HEK293 (cell line): ENCODE results near the gene NSMCE1.

Source experiments
- CTCF ChIA-PET: fragments of 350-600 bp; formaldehyde crosslinking; extraction: SDS; loops from one replicate; lab custom pipeline; 2021; ENCODE audit warnings: antibody characterized with exemption; lab: Yijun Ruan, JAX
- POLR2A ChIA-PET: fragments of 300-600 bp; formaldehyde crosslinking; extraction: SDS; loops from one replicate; lab custom pipeline; 2020; ENCODE audit warnings: antibody characterized with exemption, inconsistent platforms; lab: Yijun Ruan, JAX
- H3K27ac ChIP-seq: fragments of 200-500 bp; sonication (Bioruptor generic); 2 replicates; pipeline ENCODE4 v1.5.1; 2014; ENCODE audit warnings: low read depth, low read length, control low read depth, inconsistent platforms; ENCODE audit errors: extremely low read depth
- H3K36me3 ChIP-seq, 2 experiments: fragments of 200-500 bp in 1 of 2; sonication (Bioruptor generic) in 1 of 2; 1 replicate in 1 of 2; 2 replicates in 1 of 2; pipeline ENCODE4 v1.5.1; 2014 to 2017; ENCODE audit warnings: inconsistent platforms in 2 of 2, low read length in 2 of 2; ENCODE audit not compliant: control insufficient read depth in 2 of 2, insufficient read depth in 1 of 2
- H3K4me1 ChIP-seq: fragments of 200-500 bp; sonication (Bioruptor generic); 2 replicates; pipeline ENCODE4 v1.5.1; 2014; ENCODE audit warnings: mild to moderate bottlenecking, low read length, inconsistent platforms; ENCODE audit not compliant: control insufficient read depth, insufficient read depth
- H3K4me3 ChIP-seq: 2 replicates; pipeline ENCODE4 v1.5.1; 2011; ENCODE audit warnings: low read depth, mild to moderate bottlenecking, control low read depth, low read length, moderate library complexity
- H3K9me3 ChIP-seq: fragments of 200-500 bp; sonication (Bioruptor generic); 2 replicates; pipeline ENCODE4 v1.5.1; 2014; ENCODE audit warnings: low read depth, low read length, inconsistent platforms; ENCODE audit not compliant: control insufficient read depth, insufficient read depth
- CTCF ChIP-seq: fragments of 450-650 bp; formaldehyde crosslinking; IDR thresholded peaks from 2 replicates; pipeline ENCODE4 v1.5.1; 2016; ENCODE audit warnings: missing biosample characterization, missing genetic modification characterization
- GFI1B ChIP-seq: fragments of 450-650 bp; formaldehyde crosslinking; IDR thresholded peaks from 2 replicates; pipeline ENCODE4 v1.5.1; 2016; ENCODE audit warnings: missing biosample characterization, missing genetic modification characterization
- GLIS2 ChIP-seq: fragments of 450-650 bp; formaldehyde crosslinking; IDR thresholded peaks from 2 replicates; pipeline ENCODE4 v1.5.1; 2016; ENCODE audit warnings: missing biosample characterization, missing genetic modification characterization
- KLF1 ChIP-seq: fragments of 450-650 bp; formaldehyde crosslinking; IDR thresholded peaks from 2 replicates; pipeline ENCODE4 v1.5.1; 2016; ENCODE audit warnings: missing biosample characterization, missing genetic modification characterization
- MEIS1 ChIP-seq: sonication (generic); formaldehyde crosslinking; IDR thresholded peaks from 2 replicates; pipeline ENCODE4 v1.8.1; 2022; ENCODE audit warnings: missing genetic modification reagents, mild to moderate bottlenecking, borderline replicate concordance
- PBX3 ChIP-seq: sonication (generic); formaldehyde crosslinking; IDR thresholded peaks from 2 replicates; pipeline ENCODE4 v1.8.1; 2022; ENCODE audit warnings: mild to moderate bottlenecking, moderate library complexity, missing genetic modification reagents
- PRDM10 ChIP-seq: fragments of 450-650 bp; formaldehyde crosslinking; IDR thresholded peaks from 2 replicates; pipeline ENCODE4 v1.5.1; 2016; ENCODE audit warnings: missing biosample characterization, missing genetic modification characterization
- RBAK ChIP-seq: fragments of 450-650 bp; formaldehyde crosslinking; IDR thresholded peaks from 2 replicates; pipeline ENCODE4 v1.5.1; 2016; ENCODE audit warnings: missing biosample characterization, missing genetic modification characterization
- SCRT2 ChIP-seq: fragments of 450-650 bp; formaldehyde crosslinking; IDR thresholded peaks from 2 replicates; pipeline ENCODE4 v1.5.1; 2016; ENCODE audit warnings: missing biosample characterization, missing genetic modification characterization
- TCF7L2 ChIP-seq: IDR thresholded peaks from 2 replicates; pipeline ENCODE4 v1.6.1; 2011; ENCODE audit warnings: low read depth, mild to moderate bottlenecking, inconsistent platforms, low read length, moderate library complexity, borderline replicate concordance
- ZFHX2 ChIP-seq: fragments of 450-650 bp; formaldehyde crosslinking; conservative IDR thresholded peaks from 2 replicates; pipeline ENCODE4 v1.5.1; 2016; ENCODE audit warnings: missing biosample characterization, missing genetic modification characterization
- ZNF146 ChIP-seq: fragments of 450-650 bp; formaldehyde crosslinking; IDR thresholded peaks from 2 replicates; pipeline ENCODE4 v1.5.1; 2016; ENCODE audit warnings: missing biosample characterization, missing genetic modification characterization
- ZNF157 ChIP-seq: fragments of 450-650 bp; formaldehyde crosslinking; IDR thresholded peaks from 2 replicates; pipeline ENCODE4 v1.5.1; 2016; ENCODE audit warnings: missing biosample characterization, missing genetic modification characterization
- ZNF169 ChIP-seq: fragments of 450-650 bp; formaldehyde crosslinking; IDR thresholded peaks from 2 replicates; pipeline ENCODE4 v1.5.1; 2016; ENCODE audit warnings: missing biosample characterization, missing genetic modification characterization
- ZNF280D ChIP-seq: fragments of 450-650 bp; formaldehyde crosslinking; IDR thresholded peaks from 2 replicates; pipeline ENCODE4 v1.5.1; 2016; ENCODE audit warnings: missing biosample characterization, missing genetic modification characterization
- ZNF335 ChIP-seq: fragments of 450-650 bp; formaldehyde crosslinking; conservative IDR thresholded peaks from 2 replicates; pipeline ENCODE4 v1.5.1; 2016; ENCODE audit warnings: missing biosample characterization, missing genetic modification characterization
- ZNF394 ChIP-seq: fragments of 450-650 bp; formaldehyde crosslinking; IDR thresholded peaks from 2 replicates; pipeline ENCODE4 v1.5.1; 2016; ENCODE audit warnings: missing biosample characterization, missing genetic modification characterization, mild to moderate bottlenecking, moderate library complexity, borderline replicate concordance
- ZNF433 ChIP-seq: fragments of 450-650 bp; formaldehyde crosslinking; IDR thresholded peaks from 2 replicates; pipeline ENCODE4 v1.5.1; 2016; ENCODE audit warnings: missing biosample characterization, missing genetic modification characterization, low read depth
- ZNF596 ChIP-seq: fragments of 450-650 bp; IDR thresholded peaks from 2 replicates; pipeline ENCODE4 v1.5.0; 2018; ENCODE audit warnings: missing biosample characterization, mild to moderate bottlenecking, missing genetic modification characterization, moderate library complexity
- ZNF747 ChIP-seq: fragments of 450-650 bp; formaldehyde crosslinking; IDR thresholded peaks from 2 replicates; pipeline ENCODE4 v1.5.1; 2016; ENCODE audit warnings: missing biosample characterization, missing genetic modification characterization
- ZNF776 ChIP-seq: fragments of 450-650 bp; formaldehyde crosslinking; IDR thresholded peaks from 2 replicates; pipeline ENCODE4 v1.5.0; 2017; ENCODE audit warnings: missing biosample characterization, missing genetic modification characterization, borderline replicate concordance
- ZNF837 ChIP-seq: fragments of 450-650 bp; formaldehyde crosslinking; IDR thresholded peaks from 2 replicates; pipeline ENCODE4 v1.5.1; 2016; ENCODE audit warnings: missing biosample characterization, missing genetic modification characterization

The NSMCE1 gene

GRCh38 chr16:27179500-27180072 is 89.0 kb downstream of the NSMCE1 start (continued):
- TF ChIP-seq PRDM10 = peak; percentile 54; the same call in 1 of the 2 replicates
- no peak for TF ChIP-seq ZNF394 (tag by site-specific recombination)
- TF ChIP-seq CTCF (tag by site-specific recombination) = peak; percentile 93
- no peak for TF ChIP-seq ZNF837 (tag by site-specific recombination)
- TF ChIP-seq KLF1 (tag by site-specific recombination) = no peak
- TF ChIP-seq ZFHX2 (tag by site-specific recombination) = peak; percentile 65

- H3K4me3 ChIP-seq = no peak overlapping the region
- POLR2A ChIA-PET = no interaction called here
- no peak for TF ChIP-seq MEIS1
- TF ChIP-seq ZNF776 (tag by site-specific recombination) = no peak
- no peak for TF ChIP-seq ZNF157 (tag by site-specific recombination)
- no peak for TF ChIP-seq ZNF335 (tag by site-specific recombination)
- TF ChIP-seq ZNF747 (tag by site-specific recombination) = no peak
- no peak for TF ChIP-seq ZNF837 (tag by site-specific recombination)
- TF ChIP-seq ZNF169 (tag by site-specific recombination) = no peak
- TF ChIP-seq GLIS2 (tag by site-specific recombination) = no peak
- TF ChIP-seq RBAK = no peak
- TF ChIP-seq ZNF146 (tag by site-specific recombination) = no peak
- no peak for TF ChIP-seq TCF7L2
- TF ChIP-seq GFI1B (tag by site-specific recombination) = no peak
- no peak for TF ChIP-seq PBX3 (CRISPR knock-in tag)
- no peak for TF ChIP-seq ZNF280D (tag by site-specific recombination)
- no peak for TF ChIP-seq SCRT2 (tag by site-specific recombination)
- no peak for TF ChIP-seq ZNF596
- no peak for TF ChIP-seq ZNF433
These were observed 91.4 kb downstream of the NSMCE1 start for GRCh38 chr16:27177031-27177774.

More at GRCh38 chr16:27177031-27177774, 91.4 kb downstream of the NSMCE1 start:
- Histone ChIP-seq H3K4me1 (no peaks in the 10 kb centered on the region), H3K27ac (no peak overlapping the region), H3K9me3 (no peaks in the 10 kb centered on the region), H3K36me3 (no peaks in the 10 kb centered on the region)
- CTCF ChIA-PET = interaction anchor here (0.6 to 7.9 kb wide), 8 partner anchors 11 to 250 kb away, joined by 3 to 69 read pairs (median 8); partner anchors contain the start of gene KDM8
